ENCODE measurements around the gene FAH. TPM values are rescaled to one million over a fixed set of nuclear protein-coding genes. Genes with fewer than 3 reads are reported as not detected.

FAH gene
- polyA plus RNA-seq, 3 donors: 16.5 to 25.4 (median 24.0) TPM

DNA sequence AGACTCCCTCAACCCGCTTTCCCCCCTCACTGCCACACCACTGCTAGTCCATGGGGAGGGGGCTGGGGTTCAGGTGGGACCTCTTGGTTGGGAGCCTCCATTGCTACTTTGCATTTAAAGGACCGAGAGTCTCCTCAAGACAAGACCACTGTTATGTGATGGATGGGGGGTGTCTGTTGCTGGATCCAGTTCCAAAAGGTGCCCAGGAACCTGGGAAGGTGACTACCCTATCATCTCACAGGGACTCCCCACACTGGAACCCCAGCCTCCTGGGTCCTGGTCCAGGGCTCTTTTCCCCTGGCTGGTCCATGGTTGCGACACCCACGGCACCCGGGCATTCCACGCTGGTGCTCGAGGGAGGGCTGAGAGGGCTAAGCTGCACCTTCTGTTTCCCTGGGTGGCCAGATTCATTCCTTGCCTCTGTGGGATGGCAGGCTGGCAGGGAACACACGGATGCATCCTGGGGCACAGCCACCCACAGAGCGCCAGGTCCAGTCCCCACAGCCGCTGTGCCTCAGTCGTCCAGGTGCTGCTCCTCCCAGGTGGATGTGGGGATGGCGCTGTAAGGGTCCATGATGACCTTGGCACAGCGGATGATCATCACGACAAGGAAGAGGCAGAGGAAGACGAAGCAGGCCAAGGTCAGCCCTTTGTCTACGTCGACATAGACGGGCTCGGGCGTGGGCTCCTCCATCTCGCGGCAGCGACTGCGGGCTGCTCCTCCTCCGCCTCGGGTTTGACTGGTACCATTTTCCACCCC lies 48.6 kb downstream of the FAH start:
- H3K9ac ChIP-seq (ENCODE audit: insufficient read depth, low read length, poor library complexity, severe bottlenecking): no peak overlapping the region
- H3K4me1 ChIP-seq (ENCODE audit: control insufficient read depth in 1 of 2, insufficient read depth in 2 of 2, low read length in 2 of 2): no peaks in the 10 kb centered on the region
- peaks cover 1 to 7% (median 1%) of the 10 kb centered on the region in 3 donors for H3K27me3 Mint-ChIP-seq (ENCODE audit: low read depth in 3 of 3)
- no peaks in the 10 kb centered on the region for H4K20me1 ChIP-seq (ENCODE audit: insufficient read depth, low read length)
- no peak overlapping the region for H3K27ac ChIP-seq (ENCODE audit: low read depth in 1 of 2, low read length in 2 of 2)
- no peaks in the 10 kb centered on the region for H3K4me1 Mint-ChIP-seq
- WGBS (ENCODE audit: insufficient coverage): 91% methylated on average over 15 of the region's 26 CpGs
- H3K4me3 Mint-ChIP-seq: no peak overlapping the region
- H3K27me3 ChIP-seq (ENCODE audit: control insufficient read depth in 2 of 2, insufficient read depth in 2 of 2, low read length in 2 of 2): peaks cover 0 to 6% of the 10 kb centered on the region in 2 donors
- no peaks in the 10 kb centered on the region for H3K79me2 ChIP-seq (ENCODE audit: insufficient read depth, low read length)
- no peak overlapping the region for H3K27ac Mint-ChIP-seq
- no peaks in the 10 kb centered on the region for H3K9me3 ChIP-seq (replicated peaks in 1 of 2; ENCODE audit: control insufficient read depth in 1 of 2, insufficient read depth in 1 of 2, low read length in 2 of 2)
- H3K36me3 ChIP-seq (replicated peaks in 1 of 2; ENCODE audit: control insufficient read depth in 1 of 2, insufficient read depth in 2 of 2, low read length in 2 of 2): no peaks in the 10 kb centered on the region
- no peak for DNase-seq
- TF ChIP-seq, protein P1, sequence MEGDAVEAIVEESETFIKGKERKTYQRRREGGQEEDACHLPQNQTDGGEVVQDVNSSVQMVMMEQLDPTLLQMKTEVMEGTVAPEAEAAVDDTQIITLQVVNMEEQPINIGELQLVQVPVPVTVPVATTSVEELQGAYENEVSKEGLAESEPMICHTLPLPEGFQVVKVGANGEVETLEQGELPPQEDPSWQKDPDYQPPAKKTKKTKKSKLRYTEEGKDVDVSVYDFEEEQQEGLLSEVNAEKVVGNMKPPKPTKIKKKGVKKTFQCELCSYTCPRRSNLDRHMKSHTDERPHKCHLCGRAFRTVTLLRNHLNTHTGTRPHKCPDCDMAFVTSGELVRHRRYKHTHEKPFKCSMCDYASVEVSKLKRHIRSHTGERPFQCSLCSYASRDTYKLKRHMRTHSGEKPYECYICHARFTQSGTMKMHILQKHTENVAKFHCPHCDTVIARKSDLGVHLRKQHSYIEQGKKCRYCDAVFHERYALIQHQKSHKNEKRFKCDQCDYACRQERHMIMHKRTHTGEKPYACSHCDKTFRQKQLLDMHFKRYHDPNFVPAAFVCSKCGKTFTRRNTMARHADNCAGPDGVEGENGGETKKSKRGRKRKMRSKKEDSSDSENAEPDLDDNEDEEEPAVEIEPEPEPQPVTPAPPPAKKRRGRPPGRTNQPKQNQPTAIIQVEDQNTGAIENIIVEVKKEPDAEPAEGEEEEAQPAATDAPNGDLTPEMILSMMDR (IDR thresholded peaks at IDR 0.05): no peak
- no peak overlapping the region for H3K4me2 ChIP-seq (replicated peaks; ENCODE audit: extremely low read depth, low read length, poor library complexity, severe bottlenecking)
- intact Hi-C loops (cut with micrococcal nuclease): no loop called here
- peaks cover 0 to 5% (median 0%) of the 10 kb centered on the region in 7 donors for H3K9me3 Mint-ChIP-seq
- H2AFZ ChIP-seq (ENCODE audit: insufficient read depth, low read depth, low read length, poor library complexity, severe bottlenecking): no peak overlapping the region
- H3K36me3 Mint-ChIP-seq: no peaks in the 10 kb centered on the region
- no peak overlapping the region for H3K4me3 ChIP-seq (replicated peaks in 1 of 3; ENCODE audit: low read depth in 2 of 3, low read length in 3 of 3)

DNA sequence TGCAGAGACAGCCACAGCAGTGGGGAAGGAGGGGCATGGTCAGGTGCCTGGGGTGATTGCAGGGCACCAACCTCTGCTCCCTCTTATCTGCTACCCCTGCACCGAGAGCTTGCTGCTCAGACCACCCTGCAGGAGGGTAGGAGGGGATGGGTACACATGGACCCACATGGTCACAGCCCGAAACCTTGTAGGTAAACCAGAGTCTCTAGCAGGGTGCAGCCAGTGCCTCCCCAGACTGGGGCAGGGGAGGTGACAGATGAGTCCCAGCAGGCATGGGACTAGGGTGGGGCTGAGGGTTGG lies 49.2 kb downstream of the FAH start:
- Histone ChIP-seq H3K27me3 (ENCODE audit: control insufficient read depth in 2 of 2, insufficient read depth in 2 of 2, low read length in 2 of 2) (peaks cover 0 to 8% of the 10 kb centered on the region in 2 donors), H2AFZ (ENCODE audit: insufficient read depth, low read depth, low read length, poor library complexity, severe bottlenecking) (no peak overlapping the region), H3K36me3 (replicated peaks in 1 of 2; ENCODE audit: control insufficient read depth in 1 of 2, insufficient read depth in 2 of 2, low read length in 2 of 2) (no peaks in the 10 kb centered on the region), H3K4me1 (ENCODE audit: control insufficient read depth in 1 of 2, insufficient read depth in 2 of 2, low read length in 2 of 2) (no peaks in the 10 kb centered on the region), H3K79me2 (ENCODE audit: insufficient read depth, low read length) (no peaks in the 10 kb centered on the region), H3K4me3 (replicated peaks in 1 of 3; ENCODE audit: low read depth in 2 of 3, low read length in 3 of 3) (no peak overlapping the region), H4K20me1 (ENCODE audit: insufficient read depth, low read length) (no peaks in the 10 kb centered on the region), H3K27ac (ENCODE audit: low read depth in 1 of 2, low read length in 2 of 2) (no peak overlapping the region), H3K9me3 (replicated peaks in 1 of 2; ENCODE audit: control insufficient read depth in 1 of 2, insufficient read depth in 1 of 2, low read length in 2 of 2) (no peaks in the 10 kb centered on the region), H3K9ac (ENCODE audit: insufficient read depth, low read length, poor library complexity, severe bottlenecking) (no peak overlapping the region), H3K4me2 (replicated peaks; ENCODE audit: extremely low read depth, low read length, poor library complexity, severe bottlenecking) (no peak overlapping the region)
- no peak for DNase-seq
- Mint-ChIP-seq H3K9me3 (peaks cover 0 to 2% (median 0%) of the 10 kb centered on the region in 7 donors), H3K27me3 (ENCODE audit: low read depth in 3 of 3) (peaks cover 5 to 12% (median 5%) of the 10 kb centered on the region in 3 donors), H3K27ac (no peak overlapping the region), H3K36me3 (no peaks in the 10 kb centered on the region), H3K4me3 (no peak overlapping the region), H3K4me1 (no peaks in the 10 kb centered on the region)
- TF ChIP-seq, protein P1 (IDR thresholded peaks at IDR 0.05): no peak
- 100% methylated on average over 1 of the region's 2 CpGs for WGBS (ENCODE audit: insufficient coverage)
- intact Hi-C loops (cut with micrococcal nuclease): no loop called here
